Brain microvascular endothelial cell (primary cell): ENCODE results near the gene KATNB1.

ENCODE experiments used
- DNase-seq: peaks from one replicate; pipeline ENCODE4 v3.0.0-alpha.2; 2020
- H3K27ac ChIP-seq: fragments of 250-450 bp; sonication (Bioruptor Pico); 2 replicates; pipeline ENCODE4 v1.5.1; 2020; ENCODE audit warnings: mild to moderate bottlenecking, moderate library complexity
- H3K27me3 ChIP-seq: fragments of 250-450 bp; sonication (Bioruptor Pico); replicated peaks from 2 replicates; pipeline ENCODE4 v1.5.1; 2020; ENCODE audit warnings: mild to moderate bottlenecking
- H3K36me3 ChIP-seq: fragments of 250-450 bp; sonication (Bioruptor Pico); replicated peaks from 2 replicates; pipeline ENCODE4 v1.5.1; 2020; ENCODE audit warnings: mild to moderate bottlenecking
- H3K4me3 ChIP-seq: 2 replicates; pipeline ENCODE4 v1.5.1; 2011; ENCODE audit warnings: low read depth, mild to moderate bottlenecking, control low read depth, low read length, moderate library complexity
- CTCF ChIP-seq: IDR thresholded peaks from 2 replicates; pipeline ENCODE4 v1.5.1; 2011; ENCODE audit warnings: low read depth, mild to moderate bottlenecking, moderate library complexity, low read length, control low read depth, inconsistent platforms; ENCODE audit errors: missing control alignments
- in situ Hi-C: cut with HindIII; loops from 2 replicates; pipeline ENCODE4 v1.10.0; 2017; ENCODE audit warnings: low sequenced_read_pairs, low pct_ligation_motif_present

KATNB1 gene

DNA sequence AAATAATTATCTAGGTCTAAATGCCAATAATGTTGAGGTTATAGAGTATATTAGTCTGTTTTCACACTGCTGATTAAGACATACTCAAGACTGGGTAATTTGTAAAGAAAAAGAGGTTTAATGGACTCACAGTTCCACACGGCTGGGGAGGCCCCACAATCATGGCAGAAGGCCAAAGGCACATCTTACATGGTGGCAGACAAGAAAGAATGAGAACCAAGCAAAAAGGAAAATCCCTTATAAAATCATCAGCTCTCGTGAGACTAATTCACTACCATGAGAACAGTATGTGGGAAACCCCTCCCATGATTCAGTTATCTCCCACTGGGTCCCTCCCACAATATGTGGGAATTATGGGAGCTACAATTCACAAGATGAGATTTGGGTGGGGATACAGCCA is 2.9 kb upstream of the KATNB1 start:
- in situ Hi-C loops: no loop called here
- no peak for DNase-seq
- Histone ChIP-seq H3K4me3 (no peak overlapping the region), H3K36me3 (no peaks in the 10 kb centered on the region), H3K27ac (no peak overlapping the region), H3K27me3 (no peaks in the 10 kb centered on the region)
- no peak for TF ChIP-seq CTCF

- no peak for TF ChIP-seq CTCF
- in situ Hi-C loops: no loop called here
- H3K36me3 ChIP-seq: no peaks in the 10 kb centered on the region
- H3K4me3 ChIP-seq: peak overlapping the region; percentile 84
- no peaks in the 10 kb centered on the region for H3K27me3 ChIP-seq
- DNase-seq: no peak
- peak overlapping the region; percentile 79 for H3K27ac ChIP-seq
These were observed 1.2 kb upstream of the KATNB1 start for GRCh38 chr16:57734308-57734924.

GRCh38 chr16:57734925-57735754 is 430 bp upstream of the KATNB1 start:
- TF ChIP-seq CTCF: no peak
- H3K4me3 ChIP-seq: peak overlapping the region; percentile 93
- in situ Hi-C loops: no loop called here
- DNase-seq: peak; percentile 100
- peak overlapping the region; percentile 79 for H3K27ac ChIP-seq
- H3K27me3 ChIP-seq: no peaks in the 10 kb centered on the region
- H3K36me3 ChIP-seq: no peaks in the 10 kb centered on the region

DNA sequence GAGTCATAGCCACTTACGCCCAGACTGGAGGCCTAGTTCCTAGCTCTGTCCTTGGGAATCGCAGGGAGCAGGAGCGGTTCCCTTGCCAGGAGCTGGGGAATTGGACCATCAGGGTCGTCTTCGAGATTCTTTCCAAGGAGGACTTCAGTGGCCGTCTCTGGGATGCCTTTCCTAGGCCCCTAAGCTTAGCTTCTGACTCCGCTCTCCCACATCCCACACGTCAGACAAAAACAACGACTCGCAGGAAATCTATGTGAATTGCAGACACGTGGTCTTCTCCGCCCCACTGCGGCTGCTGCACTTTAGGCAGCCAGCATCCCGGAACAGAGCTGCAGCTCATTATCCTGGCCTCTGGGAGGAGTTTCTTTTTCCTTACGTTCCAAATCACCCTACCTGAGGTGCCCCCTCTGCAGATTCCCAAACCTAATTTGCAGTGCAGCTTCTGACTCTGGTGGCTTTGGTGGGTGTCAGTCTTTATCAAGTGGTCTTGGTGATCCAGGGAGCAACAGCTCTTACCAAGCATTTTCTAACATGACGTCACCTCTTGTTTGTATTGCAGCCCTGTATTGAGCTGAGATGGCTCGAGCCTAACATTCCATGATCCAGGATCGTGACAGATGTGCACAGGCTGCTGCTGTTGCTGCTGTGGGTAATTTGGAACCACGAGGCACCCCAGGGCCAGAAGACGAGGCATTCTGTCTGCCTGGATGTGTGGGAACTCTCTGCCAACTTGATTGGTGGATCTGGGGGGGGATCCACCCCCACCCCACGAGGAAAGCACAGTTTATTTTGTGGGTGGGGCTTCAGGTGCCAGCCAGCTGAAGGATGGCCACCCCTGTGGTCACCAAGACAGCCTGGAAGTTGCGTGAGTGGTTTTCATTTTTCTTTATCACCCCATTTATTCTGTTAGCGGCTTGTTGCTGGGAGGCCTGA is 1.1 kb downstream of the KATNB1 start:
- TF ChIP-seq CTCF: peak; percentile 41
- peak; percentile 75 for DNase-seq
- in situ Hi-C loops: no loop called here
- Histone ChIP-seq H3K27ac (peak overlapping the region; percentile 78), H3K36me3 (no peaks in the 10 kb centered on the region), H3K4me3 (peak overlapping the region; percentile 93), H3K27me3 (no peaks in the 10 kb centered on the region)

DNA sequence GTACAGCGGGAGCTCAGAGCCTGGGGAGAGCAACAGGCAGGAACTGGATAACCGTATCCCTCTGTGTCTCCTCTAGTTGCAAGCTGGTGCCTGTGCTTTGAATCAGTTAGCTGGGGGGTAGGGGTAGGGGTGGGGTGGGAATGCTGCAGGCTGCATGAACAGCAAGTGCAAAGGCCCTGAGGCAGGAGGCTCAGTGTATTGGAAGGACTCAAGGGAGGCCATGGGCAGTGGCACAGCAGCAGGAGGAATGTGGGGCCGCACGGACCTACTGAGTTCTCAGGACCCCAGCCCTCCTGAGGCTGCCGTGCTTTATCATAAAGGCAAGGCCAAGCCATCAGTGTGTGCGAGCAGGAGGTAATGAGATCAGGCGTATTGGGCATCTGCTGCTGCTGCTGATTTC is 3.3 kb downstream of the KATNB1 start:
- H3K36me3 ChIP-seq: no peaks in the 10 kb centered on the region

More for the DNA sequence above, 3.3 kb downstream of the KATNB1 start:
- in situ Hi-C loops: no loop called here
- H3K4me3 ChIP-seq: no peak overlapping the region
- no peak overlapping the region for H3K27ac ChIP-seq
- DNase-seq: no peak
- no peak for TF ChIP-seq CTCF
- no peaks in the 10 kb centered on the region for H3K27me3 ChIP-seq
